ENCODE results near the gene TRMT1.
"Not testable (repeated sequence)": the region's sequence is repeated elsewhere in the genome, so short reads cannot be mapped to it uniquely, and the experiment has no call there.

The TRMT1 gene

GRCh38 chr19:13116282-13117175 is at the start of gene TRMT1:
Gene TRMT1, minus strand, starts transcription at chr19:13116740. Its CDS starts 341 bp downstream, at chr19:13116399.
- in situ Hi-C loops (cut with HindIII; ENCODE audit: low sequenced_read_pairs) = no loop called here

GRCh38 chr19:13166151-13166550 is 49.6 kb upstream of the TRMT1 start:
- in situ Hi-C loops (cut with HindIII; ENCODE audit: low sequenced_read_pairs) = not testable (repeated sequence)

GRCh38 chr19:13165162-13165997 is 48.8 kb upstream of the TRMT1 start:
- in situ Hi-C loops (cut with HindIII; ENCODE audit: low sequenced_read_pairs) = no loop called here

GRCh38 chr19:13164343-13165161 is 48.0 kb upstream of the TRMT1 start:
- in situ Hi-C loops (cut with HindIII; ENCODE audit: low sequenced_read_pairs) = no loop called here

- in situ Hi-C loops (cut with HindIII; ENCODE audit: low sequenced_read_pairs) = no loop called here
Measured at GRCh38 chr19:13163609-13164342, 47.2 kb upstream of the TRMT1 start.

GRCh38 chr19:13162724-13163608 is 46.4 kb upstream of the TRMT1 start:
- in situ Hi-C loops (cut with HindIII; ENCODE audit: low sequenced_read_pairs) = no loop called here

GRCh38 chr19:13160557-13160956 is 44.0 kb upstream of the TRMT1 start:
- in situ Hi-C loops (cut with HindIII; ENCODE audit: low sequenced_read_pairs) = no loop called here

- in situ Hi-C loops (cut with HindIII; ENCODE audit: low sequenced_read_pairs) = no loop called here
Measured at GRCh38 chr19:13159713-13160112, 43.2 kb upstream of the TRMT1 start.

- in situ Hi-C loops (cut with HindIII; ENCODE audit: low sequenced_read_pairs) = no loop called here
Measured at GRCh38 chr19:13155472-13156359, 39.2 kb upstream of the TRMT1 start.

GRCh38 chr19:13154911-13155471 is 38.5 kb upstream of the TRMT1 start:
- in situ Hi-C loops (cut with HindIII; ENCODE audit: low sequenced_read_pairs) = no loop called here

- in situ Hi-C loops (cut with HindIII; ENCODE audit: low sequenced_read_pairs) = no loop called here
Measured at GRCh38 chr19:13154241-13154778, 37.8 kb upstream of the TRMT1 start.

GRCh38 chr19:13153569-13154240 is 37.2 kb upstream of the TRMT1 start:
- in situ Hi-C loops (cut with HindIII; ENCODE audit: low sequenced_read_pairs) = no loop called here

GRCh38 chr19:13152974-13153568 is 36.5 kb upstream of the TRMT1 start:
- in situ Hi-C loops (cut with HindIII; ENCODE audit: low sequenced_read_pairs) = no loop called here

- in situ Hi-C loops (cut with HindIII; ENCODE audit: low sequenced_read_pairs) = no loop called here
Measured at GRCh38 chr19:13152356-13152973, 35.9 kb upstream of the TRMT1 start.

- in situ Hi-C loops (cut with HindIII; ENCODE audit: low sequenced_read_pairs) = no loop called here
Measured at GRCh38 chr19:13151605-13152355, 35.2 kb upstream of the TRMT1 start.

Measured in DLD1 (cell line).